ENCODE measurements around the gene FBXL19. TPM values are rescaled to one million over a fixed set of nuclear protein-coding genes. Genes with fewer than 3 reads are reported as not detected.

FBXL19 gene
- total and polyA plus RNA-seq, 2 of the 13 experiments (the other 11 are each of a cell fraction or from before 2014, with no cell fraction given) = 6.0 to 13.7 TPM

GRCh38 chr16:30901201-30902028 is 22.0 kb upstream of the FBXL19 start (continued):
- TF ChIP-seq SOX6 (IDR thresholded peaks at IDR 0.05) = no peak
- TF ChIP-seq SOX6 (CRISPR knock-in tag; IDR thresholded peaks at IDR 0.05) = peak; percentile 29; the same call in 1 of the 2 replicates
- 0 out of 2 replicates have a peak, but pooled peaks have one; percentile 16 for TF ChIP-seq ZNF784 (CRISPR knock-in tag; IDR thresholded peaks at IDR 0.05; ENCODE audit: borderline replicate concordance)
- TF ChIP-seq HNF4G (IDR thresholded peaks at IDR 0.05; ENCODE audit: borderline replicate concordance, low read depth, low read length) = no peak
- TF ChIP-seq HNF4G (CRISPR knock-in tag; IDR thresholded peaks at IDR 0.05; ENCODE audit: borderline replicate concordance, low read depth) = 0 out of 2 replicates have a peak, but pooled peaks have one; percentile 45
- no peak for TF ChIP-seq ZNF180 (CRISPR knock-in tag; IDR thresholded peaks at IDR 0.05; ENCODE audit: borderline replicate concordance, low read depth)
- peak; percentile 9; the same call in 1 of the 2 replicates for TF ChIP-seq ZNF205 (CRISPR knock-in tag; IDR thresholded peaks at IDR 0.05)
- TF ChIP-seq CENPT (CRISPR knock-in tag; IDR thresholded peaks at IDR 0.05; ENCODE audit: low read depth) = no peak
- TF ChIP-seq ADNP (CRISPR knock-in tag; IDR thresholded peaks at IDR 0.05) = 0 out of 2 replicates have a peak, but pooled peaks have one; percentile 57
- TF ChIP-seq TEAD3 (CRISPR knock-in tag; optimal IDR thresholded peaks at IDR 0.05; ENCODE audit: borderline replicate concordance) = peak; percentile 48
- peak; percentile 38 for TF ChIP-seq IKZF4 (CRISPR knock-in tag; IDR thresholded peaks at IDR 0.05; ENCODE audit: borderline replicate concordance, low read depth, not compliant biosample characterization)
- peak; percentile 47; the same call in 1 of the 2 replicates for TF ChIP-seq ZNF296 (CRISPR knock-in tag; conservative IDR thresholded peaks at IDR 0.05)
- TF ChIP-seq CHCHD3 (CRISPR knock-in tag; IDR thresholded peaks at IDR 0.05) = peak; percentile 45; the same call in 1 of the 2 replicates
- peak; percentile 79 for TF ChIP-seq ZMYM2 (CRISPR knock-in tag; IDR thresholded peaks at IDR 0.05)
- TF ChIP-seq ZNF441 (CRISPR knock-in tag; IDR thresholded peaks at IDR 0.05; ENCODE audit: borderline replicate concordance) = peak; percentile 71; the same call in 1 of the 2 replicates
- TF ChIP-seq ZNF614 (CRISPR knock-in tag; IDR thresholded peaks at IDR 0.05; ENCODE audit: borderline replicate concordance) = no peak
- TF ChIP-seq ZNF317 (CRISPR knock-in tag; IDR thresholded peaks at IDR 0.05) = peak; percentile 35; the same call in 1 of the 2 replicates
- 0 out of 2 replicates have a peak, but pooled peaks have one; percentile 12 for TF ChIP-seq KAT7 (CRISPR knock-in tag; IDR thresholded peaks at IDR 0.05; ENCODE audit: borderline replicate concordance)
- TF ChIP-seq KDM2A (CRISPR knock-in tag; IDR thresholded peaks at IDR 0.05; ENCODE audit: borderline replicate concordance, low read depth) = peak; percentile 57; the same call in 1 of the 2 replicates
- 0 out of 2 replicates have a peak, but pooled peaks have one; percentile 9 for TF ChIP-seq ZNF121 (CRISPR knock-in tag; IDR thresholded peaks at IDR 0.05)
- 0 out of 2 replicates have a peak, but pooled peaks have one; percentile 12 for TF ChIP-seq RXRA (CRISPR knock-in tag; IDR thresholded peaks at IDR 0.05)
- TF ChIP-seq NBN (conservative IDR thresholded peaks at IDR 0.05) = no peak
- TF ChIP-seq ZNF44 (CRISPR knock-in tag; IDR thresholded peaks at IDR 0.05) = peak; percentile 64; the same call in 1 of the 2 replicates
- TF ChIP-seq SP4 (CRISPR knock-in tag; IDR thresholded peaks at IDR 0.05) = 0 out of 2 replicates have a peak, but pooled peaks have one; percentile 47
- no peak for TF ChIP-seq KDM4B (CRISPR knock-in tag; IDR thresholded peaks at IDR 0.05)
- TF ChIP-seq CREBL2 (CRISPR knock-in tag; IDR thresholded peaks at IDR 0.05; ENCODE audit: borderline replicate concordance) = no peak
- 0 out of 2 replicates have a peak, but pooled peaks have one; percentile 30 for TF ChIP-seq ZNF34 (CRISPR knock-in tag; IDR thresholded peaks at IDR 0.05; ENCODE audit: borderline replicate concordance)
- TF ChIP-seq ZMYM3 (CRISPR knock-in tag; IDR thresholded peaks at IDR 0.05) = 0 out of 2 replicates have a peak, but pooled peaks have one; percentile 49
- TF ChIP-seq ZNF678 (CRISPR knock-in tag; IDR thresholded peaks at IDR 0.05) = 0 out of 2 replicates have a peak, but pooled peaks have one; percentile 21

All from HepG2 (cell line).